ENCODE results near the gene ABI2. TPM values are rescaled to one million over a fixed set of nuclear protein-coding genes. Genes with fewer than 3 reads are reported as not detected.

Gene ABI2
- polyA plus RNA-seq, 1 of the 3 experiments (the other 2 are of a cell fraction): 51.5 TPM

- 64% methylated on average over 2 of the region's 2 CpGs for WGBS (ENCODE audit: low lambda C conversion rate)
- ChIA-PET POLR2A (no interaction called here), CTCF (no interaction called here)
- no peaks in the 10 kb centered on the region for H3K27me3 ChIP-seq (ENCODE audit: insufficient read depth)
- H3K4me1 ChIP-seq (ENCODE audit: control insufficient read depth in 1 of 2, insufficient read depth in 2 of 2, low read depth in 1 of 2, low read length in 1 of 2): no peaks in the 10 kb centered on the region
- H3K4me3 ChIP-seq (ENCODE audit: low read depth in 2 of 2, low read length in 1 of 2): no peak overlapping the region
- peaks cover 37% of the 10 kb centered on the region for H4K20me1 ChIP-seq (ENCODE audit: insufficient read depth)
- H3K27ac ChIP-seq (ENCODE audit: low read depth in 2 of 2, low read length in 1 of 2): peak overlapping the region in 1 of 2 experiments; percentile 21; a peak in 1 of 4 replicates
- no peak for DNase-seq
- no peak overlapping the region for H3K4me2 ChIP-seq
- TF ChIP-seq SMC3 (IDR thresholded peaks at IDR 0.05; ENCODE audit: low read depth, low read length) (no peak), SIN3A (IDR thresholded peaks at IDR 0.05; ENCODE audit: borderline replicate concordance, low read depth, low read length) (no peak), NRF1 (IDR thresholded peaks at IDR 0.05; ENCODE audit: low read depth, low read length) (no peak), RFX5 (IDR thresholded peaks at IDR 0.05; ENCODE audit: low read length) (no peak), RXRA (IDR thresholded peaks at IDR 0.05; ENCODE audit: borderline replicate concordance, low read depth) (no peak), GABPA (IDR thresholded peaks at IDR 0.05; ENCODE audit: low read depth) (no peak), TCF12 (IDR thresholded peaks at IDR 0.05) (no peak), MEF2A (IDR thresholded peaks at IDR 0.05; ENCODE audit: borderline replicate concordance, low read depth) (no peak), YY1 (IDR thresholded peaks at IDR 0.05; ENCODE audit: low read depth) (no peak), EZH2phosphoT487 (IDR thresholded peaks at IDR 0.05; ENCODE audit: borderline replicate concordance, low read depth) (no peak), MAX (IDR thresholded peaks at IDR 0.05; ENCODE audit: low read depth) (no peak), FOSL2 (IDR thresholded peaks at IDR 0.05; ENCODE audit: borderline replicate concordance, low read depth) (no peak), GATA2 (CRISPR knock-in tag; IDR thresholded peaks at IDR 0.05) (no peak), FOXJ3 (CRISPR knock-in tag; IDR thresholded peaks at IDR 0.05) (no peak), TAF1 (IDR thresholded peaks at IDR 0.05; ENCODE audit: borderline replicate concordance, low read depth, low read length) (no peak), EP300 (IDR thresholded peaks at IDR 0.05; ENCODE audit: borderline replicate concordance in 1 of 2, low read depth in 1 of 2, low read length in 1 of 2) (no peak), ELF1 (IDR thresholded peaks at IDR 0.05) (no peak)
- TF ChIP-seq, protein P1, sequence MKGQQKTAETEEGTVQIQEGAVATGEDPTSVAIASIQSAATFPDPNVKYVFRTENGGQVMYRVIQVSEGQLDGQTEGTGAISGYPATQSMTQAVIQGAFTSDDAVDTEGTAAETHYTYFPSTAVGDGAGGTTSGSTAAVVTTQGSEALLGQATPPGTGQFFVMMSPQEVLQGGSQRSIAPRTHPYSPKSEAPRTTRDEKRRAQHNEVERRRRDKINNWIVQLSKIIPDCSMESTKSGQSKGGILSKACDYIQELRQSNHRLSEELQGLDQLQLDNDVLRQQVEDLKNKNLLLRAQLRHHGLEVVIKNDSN (IDR thresholded peaks at IDR 0.05; ENCODE audit: borderline replicate concordance, low read depth): no peak
- TF ChIP-seq, protein P2, sequence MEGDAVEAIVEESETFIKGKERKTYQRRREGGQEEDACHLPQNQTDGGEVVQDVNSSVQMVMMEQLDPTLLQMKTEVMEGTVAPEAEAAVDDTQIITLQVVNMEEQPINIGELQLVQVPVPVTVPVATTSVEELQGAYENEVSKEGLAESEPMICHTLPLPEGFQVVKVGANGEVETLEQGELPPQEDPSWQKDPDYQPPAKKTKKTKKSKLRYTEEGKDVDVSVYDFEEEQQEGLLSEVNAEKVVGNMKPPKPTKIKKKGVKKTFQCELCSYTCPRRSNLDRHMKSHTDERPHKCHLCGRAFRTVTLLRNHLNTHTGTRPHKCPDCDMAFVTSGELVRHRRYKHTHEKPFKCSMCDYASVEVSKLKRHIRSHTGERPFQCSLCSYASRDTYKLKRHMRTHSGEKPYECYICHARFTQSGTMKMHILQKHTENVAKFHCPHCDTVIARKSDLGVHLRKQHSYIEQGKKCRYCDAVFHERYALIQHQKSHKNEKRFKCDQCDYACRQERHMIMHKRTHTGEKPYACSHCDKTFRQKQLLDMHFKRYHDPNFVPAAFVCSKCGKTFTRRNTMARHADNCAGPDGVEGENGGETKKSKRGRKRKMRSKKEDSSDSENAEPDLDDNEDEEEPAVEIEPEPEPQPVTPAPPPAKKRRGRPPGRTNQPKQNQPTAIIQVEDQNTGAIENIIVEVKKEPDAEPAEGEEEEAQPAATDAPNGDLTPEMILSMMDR (IDR thresholded peaks at IDR 0.05): no peak
- peaks cover 93% of the 10 kb centered on the region for H3K79me2 ChIP-seq (ENCODE audit: insufficient read depth)
- no peaks in the 10 kb centered on the region for H3K9me2 ChIP-seq
- no peak overlapping the region for H2AFZ ChIP-seq (ENCODE audit: low read depth)
- H3F3A ChIP-seq (replicated peaks; ENCODE audit: insufficient read depth): peaks cover 13% of the 10 kb centered on the region
- peaks cover 0 to 15% of the 10 kb centered on the region in 2 experiments for H3K36me3 ChIP-seq (replicated peaks in 1 of 2; ENCODE audit: control insufficient read depth in 1 of 2, insufficient read depth in 2 of 2, low read length in 1 of 2)
- no peak overlapping the region for H3K9ac ChIP-seq
- no peaks in the 10 kb centered on the region for H3K9me3 ChIP-seq
These were observed 33.3 kb downstream of the ABI2 start for GRCh38 chr2:203361495-203361894.
